ENCODE data around the gene GPR12. TPM values are rescaled to one million over a fixed set of nuclear protein-coding genes. Genes with fewer than 3 reads are reported as not detected.

The GPR12 gene
- total RNA-seq, 1 donor from 2014 or later = not detected

GRCh38 chr13:26785838-26786630 lies 25.4 kb upstream of the GPR12 start:
- no peak for DNase-seq (ENCODE audit: extremely low spot score in 2 of 2)

DNA sequence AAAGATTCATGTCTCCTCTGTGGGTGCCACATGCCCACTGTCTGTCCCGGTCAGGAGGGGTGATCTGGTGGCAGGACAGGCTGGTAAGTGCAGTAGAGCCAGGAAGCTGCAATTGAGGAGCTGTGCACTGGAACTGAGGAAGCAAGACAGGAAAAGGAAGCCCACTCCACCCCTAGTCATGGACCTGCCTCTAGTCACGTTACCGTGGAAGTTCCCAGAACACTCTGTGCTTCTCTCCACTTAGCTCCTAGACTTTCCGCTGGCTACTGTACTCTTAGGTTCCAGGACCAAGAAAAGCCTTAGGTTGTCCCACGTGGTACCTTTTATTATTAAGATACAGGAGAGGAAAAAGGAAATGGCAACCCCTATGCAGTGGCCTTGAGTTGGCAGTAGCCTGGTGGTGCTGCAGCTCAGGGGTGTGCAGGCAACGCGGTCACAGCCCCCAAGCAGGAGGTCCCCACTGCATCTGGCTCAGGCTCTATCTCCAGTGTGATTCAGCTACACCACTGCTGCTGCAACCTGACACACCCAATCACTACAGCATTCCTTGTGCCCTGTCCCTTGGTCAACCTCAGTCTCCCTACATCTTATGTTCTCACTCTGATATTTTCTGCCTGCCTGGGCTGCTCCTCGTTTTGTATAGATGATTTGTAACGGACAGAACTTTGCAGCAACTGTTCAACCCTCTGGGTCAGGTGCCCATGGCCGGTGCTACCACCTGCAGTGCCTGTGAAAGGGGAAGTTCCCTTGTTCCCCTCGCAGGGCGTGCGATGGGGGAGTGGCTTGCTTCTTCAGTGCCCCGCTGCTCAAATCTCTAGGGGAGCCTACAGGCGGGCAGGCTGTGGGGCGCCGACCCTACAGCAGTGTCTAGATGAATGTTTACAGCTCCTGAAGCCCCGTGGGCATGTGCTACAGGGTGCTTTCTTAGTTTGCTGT lies 24.4 kb upstream of the GPR12 start:
- intact Hi-C loops (cut with DNase I) = no loop called here
- no peak for DNase-seq (ENCODE audit: extremely low spot score in 2 of 2)
- no peak overlapping the region for H3K4me3 ChIP-seq
- no peaks in the 10 kb centered on the region for H3K9me3 ChIP-seq
- H3K27ac ChIP-seq = no peak overlapping the region
- H3K27me3 ChIP-seq = no peaks in the 10 kb centered on the region
- no peaks in the 10 kb centered on the region for H3K4me1 ChIP-seq
- no peaks in the 10 kb centered on the region for H3K36me3 ChIP-seq
- no peak for TF ChIP-seq POLR2AphosphoS5 (IDR thresholded peaks at IDR 0.05; ENCODE audit: insufficient read depth in 1 of 2, low read depth in 1 of 2)
- TF ChIP-seq, protein P1, sequence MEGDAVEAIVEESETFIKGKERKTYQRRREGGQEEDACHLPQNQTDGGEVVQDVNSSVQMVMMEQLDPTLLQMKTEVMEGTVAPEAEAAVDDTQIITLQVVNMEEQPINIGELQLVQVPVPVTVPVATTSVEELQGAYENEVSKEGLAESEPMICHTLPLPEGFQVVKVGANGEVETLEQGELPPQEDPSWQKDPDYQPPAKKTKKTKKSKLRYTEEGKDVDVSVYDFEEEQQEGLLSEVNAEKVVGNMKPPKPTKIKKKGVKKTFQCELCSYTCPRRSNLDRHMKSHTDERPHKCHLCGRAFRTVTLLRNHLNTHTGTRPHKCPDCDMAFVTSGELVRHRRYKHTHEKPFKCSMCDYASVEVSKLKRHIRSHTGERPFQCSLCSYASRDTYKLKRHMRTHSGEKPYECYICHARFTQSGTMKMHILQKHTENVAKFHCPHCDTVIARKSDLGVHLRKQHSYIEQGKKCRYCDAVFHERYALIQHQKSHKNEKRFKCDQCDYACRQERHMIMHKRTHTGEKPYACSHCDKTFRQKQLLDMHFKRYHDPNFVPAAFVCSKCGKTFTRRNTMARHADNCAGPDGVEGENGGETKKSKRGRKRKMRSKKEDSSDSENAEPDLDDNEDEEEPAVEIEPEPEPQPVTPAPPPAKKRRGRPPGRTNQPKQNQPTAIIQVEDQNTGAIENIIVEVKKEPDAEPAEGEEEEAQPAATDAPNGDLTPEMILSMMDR (IDR thresholded peaks at IDR 0.05) = no peak
- no peak for TF ChIP-seq POLR2A (IDR thresholded peaks at IDR 0.05)

More at GRCh38 chr13:26785838-26786630, 25.4 kb upstream of the GPR12 start:
- no peak overlapping the region for H3K4me3 ChIP-seq
- no peaks in the 10 kb centered on the region for H3K4me1 ChIP-seq
- no peaks in the 10 kb centered on the region for H3K27me3 ChIP-seq
- no peaks in the 10 kb centered on the region for H3K9me3 ChIP-seq
- no peak for TF ChIP-seq POLR2A (IDR thresholded peaks at IDR 0.05)
- TF ChIP-seq POLR2AphosphoS5 (IDR thresholded peaks at IDR 0.05; ENCODE audit: insufficient read depth in 1 of 2, low read depth in 1 of 2) = no peak
- TF ChIP-seq, protein P1 (IDR thresholded peaks at IDR 0.05) = no peak
- H3K36me3 ChIP-seq = no peaks in the 10 kb centered on the region
- intact Hi-C loops (cut with DNase I) = no loop called here
- H3K27ac ChIP-seq = no peak overlapping the region

DNA sequence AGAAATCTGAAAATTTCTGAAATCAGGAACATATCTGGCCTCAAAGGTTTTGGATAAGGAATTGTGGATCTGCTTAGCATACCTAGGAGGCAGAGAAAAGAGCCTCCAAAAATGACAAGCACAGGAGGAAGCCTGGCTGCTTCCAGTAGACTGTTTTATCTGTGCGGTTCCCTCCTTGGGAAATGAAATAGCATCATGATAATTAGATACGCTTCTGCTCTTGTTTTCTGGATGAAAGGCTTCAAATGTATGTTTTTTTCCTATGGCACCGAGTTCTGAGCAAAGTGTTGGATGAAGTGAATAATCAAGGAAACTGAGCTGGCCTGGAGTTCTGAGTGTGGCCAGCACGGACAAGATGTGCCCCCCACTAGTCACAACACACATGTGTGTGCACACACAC lies 19.8 kb upstream of the GPR12 start:
- Histone ChIP-seq H3K27me3 (no peaks in the 10 kb centered on the region), H3K27ac (no peak overlapping the region), H3K4me1 (no peaks in the 10 kb centered on the region), H3K36me3 (no peaks in the 10 kb centered on the region), H3K9me3 (no peaks in the 10 kb centered on the region), H3K4me3 (no peak overlapping the region)
- intact Hi-C loops (cut with DNase I) = no loop called here
- TF ChIP-seq POLR2AphosphoS5 (IDR thresholded peaks at IDR 0.05; ENCODE audit: insufficient read depth in 1 of 2, low read depth in 1 of 2) = no peak
- no peak for TF ChIP-seq POLR2A (IDR thresholded peaks at IDR 0.05)
- TF ChIP-seq, protein P1 (IDR thresholded peaks at IDR 0.05) = no peak
- DNase-seq (ENCODE audit: extremely low spot score in 2 of 2) = no peak

GRCh38 chr13:26779321-26779720 lies 18.7 kb upstream of the GPR12 start:
- intact Hi-C loops (cut with DNase I) = no loop called here
- no peaks in the 10 kb centered on the region for H3K27me3 ChIP-seq
- TF ChIP-seq, protein P1 (IDR thresholded peaks at IDR 0.05) = no peak
- no peak for TF ChIP-seq POLR2AphosphoS5 (IDR thresholded peaks at IDR 0.05; ENCODE audit: insufficient read depth in 1 of 2, low read depth in 1 of 2)
- no peak for TF ChIP-seq POLR2A (IDR thresholded peaks at IDR 0.05)

More at GRCh38 chr13:26779321-26779720, 18.7 kb upstream of the GPR12 start:
- no peak for DNase-seq (ENCODE audit: extremely low spot score in 2 of 2)
- Histone ChIP-seq H3K27ac (no peak overlapping the region), H3K4me3 (no peak overlapping the region), H3K4me1 (no peaks in the 10 kb centered on the region), H3K36me3 (no peaks in the 10 kb centered on the region), H3K9me3 (no peaks in the 10 kb centered on the region)

All from vagina (tissue), 2 donors.